Measurements from ENCODE around the gene PILRA.
"Not testable (repeated sequence)": the region's sequence is repeated elsewhere in the genome, so short reads cannot be mapped to it uniquely, and the experiment has no call there.

The PILRA gene

DNA sequence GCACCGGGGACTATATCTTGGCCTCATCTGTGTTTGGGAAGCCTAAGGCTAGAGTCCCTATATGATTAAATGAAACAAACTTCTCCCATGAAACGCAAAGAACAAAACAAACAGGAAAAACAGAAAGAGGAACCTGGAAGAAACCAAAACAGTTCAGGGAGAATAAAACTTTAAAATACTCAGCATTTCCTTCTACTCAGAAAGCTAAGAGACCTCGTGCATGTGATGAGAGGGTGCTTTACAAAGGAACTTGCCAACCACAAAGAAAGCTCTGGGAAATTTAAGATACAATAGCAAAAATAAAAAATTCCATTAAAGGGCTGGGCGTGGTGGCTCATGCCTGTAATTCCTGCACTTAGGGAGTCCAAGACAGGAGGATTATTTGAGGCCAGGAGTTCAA lies 6.9 kb downstream of the PILRA start:
- DNase-seq (ENCODE audit: low read depth): no peak

DNA sequence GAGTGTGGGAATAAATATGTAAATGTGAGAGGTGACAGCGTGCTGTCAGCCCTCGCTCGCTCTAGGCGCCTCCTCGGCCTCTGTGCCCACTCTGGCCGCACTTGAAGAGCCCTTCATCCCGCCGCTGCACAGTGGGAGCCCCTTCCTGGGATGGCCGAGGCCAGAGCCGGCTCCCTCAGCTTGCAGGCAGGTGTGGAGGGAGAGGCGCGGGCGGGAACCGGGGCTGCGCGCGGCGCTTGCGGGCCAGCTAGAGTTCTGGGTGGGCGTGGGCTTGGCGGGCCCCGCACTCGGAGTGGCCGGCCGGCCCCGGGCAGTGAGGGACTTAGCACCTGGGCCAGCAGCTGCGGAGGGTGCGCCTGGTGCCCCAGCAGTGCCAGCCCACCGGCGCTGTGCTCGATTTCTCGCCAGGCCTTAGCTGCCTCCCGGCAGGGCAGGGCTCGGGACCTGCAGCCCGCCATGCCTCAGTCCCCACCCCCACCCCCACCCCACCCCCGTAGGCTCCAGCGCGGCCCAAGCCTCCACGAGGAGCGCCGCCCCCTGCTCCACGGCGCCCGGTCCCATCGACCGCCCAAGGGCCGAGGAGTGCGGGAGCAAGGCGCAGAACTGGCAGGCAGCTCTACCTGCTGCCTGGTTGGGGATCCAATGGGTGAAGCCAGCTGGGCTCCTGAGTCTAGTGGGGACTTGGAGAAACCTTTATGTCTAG lies 8.4 kb downstream of the PILRA start:
- DNase-seq (ENCODE audit: low read depth): not testable (repeated sequence)

DNA sequence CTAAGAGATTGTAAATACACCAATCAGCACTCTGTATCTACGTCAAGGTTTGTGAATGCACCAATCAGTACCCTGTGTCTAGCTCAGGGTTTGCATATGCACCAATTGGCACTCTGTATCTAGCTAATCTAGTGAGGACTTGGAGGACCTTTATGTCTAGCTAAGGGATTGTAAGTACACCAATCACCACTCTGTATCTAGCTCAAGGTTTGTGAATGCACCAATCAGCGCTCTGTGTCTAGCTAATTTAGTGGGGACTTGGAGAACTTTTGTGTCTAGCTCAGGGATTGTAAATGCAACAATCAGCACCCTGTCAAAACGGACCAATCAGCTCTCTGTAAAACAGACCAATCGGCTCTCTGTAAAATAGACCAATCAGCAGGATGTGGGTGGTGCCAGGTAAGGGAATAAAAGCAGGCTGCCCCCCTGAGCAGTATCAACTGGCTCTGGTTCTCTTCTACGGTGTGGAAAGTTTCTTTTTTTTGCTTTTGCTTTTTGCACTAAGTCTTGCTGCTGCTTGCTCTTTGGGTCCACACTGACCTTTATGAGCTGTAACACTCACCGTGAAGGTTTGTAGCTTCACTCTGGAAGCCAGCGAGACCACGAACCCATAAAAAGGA lies 9.1 kb downstream of the PILRA start:
- not testable (repeated sequence) for DNase-seq (ENCODE audit: low read depth)

DNA sequence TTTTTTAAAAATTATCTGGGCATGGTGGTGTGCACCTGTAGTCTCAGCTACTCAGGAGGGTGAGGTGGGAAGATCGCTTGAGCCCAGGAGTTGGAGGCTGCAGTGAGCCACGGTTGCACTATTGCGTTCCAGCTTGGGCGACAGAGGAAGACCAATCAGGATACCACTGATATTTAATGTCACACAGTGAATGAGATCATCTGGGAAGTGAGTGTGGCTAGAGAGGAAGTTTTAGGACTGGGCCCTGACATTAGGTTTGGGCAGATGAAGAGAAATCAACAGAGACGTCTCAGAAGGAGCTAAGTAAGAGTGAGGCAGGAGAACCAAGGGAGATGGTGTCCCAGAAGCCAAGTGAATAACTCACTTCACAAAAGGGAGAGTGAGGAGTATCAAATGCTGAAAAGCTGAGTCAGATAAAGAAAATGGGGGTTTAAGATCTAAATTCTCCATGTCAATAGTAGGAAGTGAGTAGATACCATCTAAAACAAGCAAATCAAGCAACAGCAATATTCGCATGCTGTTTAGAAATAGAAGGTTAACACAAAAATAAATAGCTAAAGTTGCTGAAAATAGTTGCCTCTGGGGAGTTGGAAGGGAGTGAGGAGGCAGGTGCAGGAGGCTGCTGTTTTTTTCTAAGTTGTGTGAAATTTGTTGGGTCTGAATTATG lies 11.5 kb downstream of the PILRA start:
- no peak for DNase-seq (ENCODE audit: low read depth)

DNA sequence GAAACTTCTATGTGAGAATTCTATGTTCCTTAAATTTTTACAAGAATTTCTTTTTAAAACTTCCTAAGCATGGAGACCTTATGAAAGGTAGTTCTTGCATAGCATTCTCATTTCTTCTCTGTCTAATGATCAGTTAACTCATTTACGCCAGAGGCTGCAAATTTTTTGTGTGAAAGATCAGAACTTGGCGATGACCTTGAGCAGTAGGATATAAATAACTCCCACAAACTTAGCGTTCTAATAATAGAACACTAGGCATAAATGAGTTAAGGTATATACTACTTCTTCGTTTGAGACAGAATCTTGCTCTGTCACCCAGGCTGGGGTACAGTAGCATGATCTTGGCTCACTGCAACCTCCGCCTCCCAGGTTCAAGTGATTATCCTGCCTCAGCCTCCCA lies 13.7 kb downstream of the PILRA start:
- no peak for DNase-seq (ENCODE audit: low read depth)

DNA sequence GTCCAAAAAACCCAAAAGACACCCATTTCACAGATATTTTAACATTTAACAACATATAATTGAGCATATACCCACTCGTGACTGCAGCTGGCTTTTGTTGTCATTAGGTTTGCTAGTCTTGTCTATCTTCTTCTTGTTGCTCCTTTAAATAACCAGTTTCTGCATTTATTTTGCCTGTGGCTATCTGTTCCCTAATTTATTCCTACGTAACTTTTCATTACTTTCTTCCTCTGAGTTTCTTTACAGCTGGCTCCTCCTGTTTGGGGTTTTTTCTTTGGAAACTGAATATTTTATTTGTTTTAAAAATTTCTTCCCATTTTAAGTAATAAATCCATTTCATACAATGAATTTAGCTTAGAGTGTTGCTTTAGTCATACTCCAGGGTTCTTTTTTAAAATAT lies 14.4 kb downstream of the PILRA start:
- DNase-seq (ENCODE audit: low read depth): no peak

DNA sequence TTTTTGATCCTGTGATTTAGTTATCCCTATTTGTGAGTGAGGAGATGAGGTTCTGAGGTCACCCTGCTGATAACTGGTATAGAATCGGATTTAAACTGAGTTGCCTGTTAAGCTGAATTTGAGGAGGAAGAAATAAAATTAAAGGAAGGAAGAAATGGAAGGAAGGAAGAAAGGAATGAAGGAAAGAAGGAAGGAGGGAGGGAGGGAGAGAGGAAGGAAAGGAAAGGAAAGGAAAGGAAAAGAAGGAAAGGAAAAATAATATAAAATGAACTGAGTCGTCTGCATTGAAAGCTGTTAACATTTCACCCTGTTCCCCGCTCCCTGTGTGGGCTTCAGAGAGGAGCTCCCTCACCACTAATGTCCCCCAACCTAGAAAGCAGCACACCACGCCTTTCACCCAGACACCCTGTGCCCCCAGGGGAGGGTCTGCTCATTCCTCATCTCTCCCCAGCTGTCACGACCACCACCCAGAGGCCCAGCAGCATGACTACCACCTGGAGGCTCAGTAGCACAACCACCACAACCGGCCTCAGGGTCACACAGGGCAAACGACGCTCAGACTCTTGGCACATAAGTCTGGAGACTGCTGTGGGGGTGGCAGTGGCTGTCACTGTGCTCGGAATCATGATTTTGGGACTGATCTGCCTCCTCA lies 16.3 kb downstream of the PILRA start:
- no peak for DNase-seq (ENCODE audit: low read depth)

DNA sequence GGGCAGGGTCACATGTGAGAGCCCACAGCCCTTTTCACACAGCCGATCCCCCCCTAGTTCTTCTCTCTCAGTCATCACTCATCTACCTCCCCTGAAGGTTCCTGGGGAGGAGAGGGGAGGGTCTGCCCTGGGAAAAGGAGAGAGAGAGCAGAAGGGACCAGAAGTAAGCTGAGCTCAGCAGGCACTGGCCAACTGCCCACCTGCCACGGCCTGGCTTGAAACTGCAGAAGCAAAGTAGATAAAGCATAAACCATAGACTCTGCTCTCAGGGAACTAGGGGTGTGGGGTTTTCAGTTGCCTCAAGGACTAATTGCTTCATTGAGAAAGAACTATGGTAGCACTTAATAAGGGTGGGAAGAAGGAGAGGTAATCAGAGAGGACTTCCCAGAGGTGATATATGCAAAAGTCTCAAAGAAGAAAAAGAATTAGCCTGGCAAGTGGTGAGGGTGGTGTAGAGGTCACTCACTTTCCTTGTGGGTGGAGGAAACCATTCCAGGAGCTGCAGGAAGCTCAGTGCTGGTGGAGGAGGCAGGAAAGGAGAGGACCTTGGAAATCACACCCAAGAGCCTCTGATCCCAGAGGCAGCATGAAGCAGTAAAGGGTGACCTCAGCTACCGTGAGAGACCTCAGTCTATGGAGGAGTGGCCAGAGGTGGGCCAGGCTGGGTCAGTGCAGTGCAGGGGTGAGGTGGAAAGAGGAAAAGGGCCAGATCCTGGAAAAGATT lies 17.2 kb downstream of the PILRA start:
- no peak for DNase-seq (ENCODE audit: low read depth)

DNA sequence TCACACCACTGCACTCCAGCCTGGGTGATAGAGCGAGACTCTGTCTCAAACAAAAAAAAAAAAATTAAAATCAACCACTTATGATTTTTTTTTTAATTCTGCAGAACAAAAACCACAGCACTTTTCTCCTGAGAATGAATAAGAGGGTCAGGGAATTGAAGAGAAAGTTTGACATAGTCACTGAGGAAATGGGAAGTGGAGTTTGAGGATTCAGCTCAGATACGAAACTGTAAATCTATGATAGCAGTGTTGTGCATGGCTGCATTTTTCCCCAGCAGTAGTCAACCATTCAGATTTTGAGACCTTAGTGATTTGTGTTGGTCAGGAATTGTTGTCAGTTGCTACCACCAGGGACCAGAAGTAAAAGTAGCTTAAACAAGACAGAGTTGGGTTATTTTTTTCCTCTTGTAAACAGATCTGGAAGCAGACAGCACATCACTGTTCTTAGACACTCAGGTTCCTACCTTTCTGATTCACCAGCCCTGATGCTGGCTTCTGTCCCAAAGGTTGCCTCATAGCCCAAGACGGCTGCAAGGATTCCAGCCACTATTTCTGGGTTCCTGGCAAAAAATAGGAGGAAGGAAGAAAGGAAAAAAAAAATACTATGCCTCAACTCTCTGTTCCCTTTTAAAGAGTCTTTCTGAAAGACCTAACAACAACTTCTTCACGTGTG lies 20.1 kb downstream of the PILRA start:
- no peak for DNase-seq (ENCODE audit: low read depth)

DNA sequence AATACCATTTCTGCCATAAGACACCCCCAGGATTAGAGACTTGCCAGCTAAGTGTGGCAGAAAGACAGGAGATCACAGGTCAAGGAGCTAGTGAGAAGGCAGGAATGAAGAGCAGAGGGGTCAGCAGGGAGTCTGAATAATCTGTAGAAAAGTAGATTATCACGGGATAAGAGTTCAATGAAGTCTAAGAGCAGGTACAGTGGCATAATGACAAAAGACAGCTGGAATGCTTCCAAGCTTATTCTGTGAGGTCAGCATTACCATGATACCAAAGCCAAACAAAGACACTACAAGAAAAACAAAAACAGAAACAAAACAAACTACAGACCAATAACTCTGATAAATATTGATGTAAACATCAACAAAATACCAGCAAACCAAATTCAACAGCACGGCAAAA lies 20.8 kb downstream of the PILRA start:
- DNase-seq (ENCODE audit: low read depth): no peak

DNA sequence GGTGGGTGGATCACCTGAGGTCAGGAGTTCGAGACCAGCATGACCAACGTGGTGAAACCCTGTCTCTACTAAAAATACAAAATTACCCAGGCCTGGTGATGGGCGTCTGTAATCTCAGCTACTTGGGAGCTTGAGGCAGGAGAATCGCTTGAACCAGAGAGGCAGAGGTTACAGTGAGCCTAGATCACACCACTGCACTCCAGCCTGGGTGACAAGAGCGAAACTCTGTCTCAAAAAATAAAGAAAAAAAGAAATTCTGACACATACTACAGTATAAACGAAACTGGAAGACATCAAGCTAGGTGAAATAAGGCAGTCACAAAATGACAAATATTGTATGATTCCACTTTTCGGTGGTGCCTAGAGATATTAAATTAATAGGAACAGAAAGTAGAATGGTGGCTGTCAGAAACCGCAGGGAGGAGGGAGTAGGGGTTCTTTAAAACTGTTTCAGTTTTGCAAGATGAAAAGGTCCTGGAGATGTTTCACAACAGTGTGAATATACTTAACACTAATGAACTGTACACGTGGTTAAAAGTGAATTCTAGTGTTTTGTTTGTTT lies 23.2 kb downstream of the PILRA start:
- no peak for DNase-seq (ENCODE audit: low read depth)

DNA sequence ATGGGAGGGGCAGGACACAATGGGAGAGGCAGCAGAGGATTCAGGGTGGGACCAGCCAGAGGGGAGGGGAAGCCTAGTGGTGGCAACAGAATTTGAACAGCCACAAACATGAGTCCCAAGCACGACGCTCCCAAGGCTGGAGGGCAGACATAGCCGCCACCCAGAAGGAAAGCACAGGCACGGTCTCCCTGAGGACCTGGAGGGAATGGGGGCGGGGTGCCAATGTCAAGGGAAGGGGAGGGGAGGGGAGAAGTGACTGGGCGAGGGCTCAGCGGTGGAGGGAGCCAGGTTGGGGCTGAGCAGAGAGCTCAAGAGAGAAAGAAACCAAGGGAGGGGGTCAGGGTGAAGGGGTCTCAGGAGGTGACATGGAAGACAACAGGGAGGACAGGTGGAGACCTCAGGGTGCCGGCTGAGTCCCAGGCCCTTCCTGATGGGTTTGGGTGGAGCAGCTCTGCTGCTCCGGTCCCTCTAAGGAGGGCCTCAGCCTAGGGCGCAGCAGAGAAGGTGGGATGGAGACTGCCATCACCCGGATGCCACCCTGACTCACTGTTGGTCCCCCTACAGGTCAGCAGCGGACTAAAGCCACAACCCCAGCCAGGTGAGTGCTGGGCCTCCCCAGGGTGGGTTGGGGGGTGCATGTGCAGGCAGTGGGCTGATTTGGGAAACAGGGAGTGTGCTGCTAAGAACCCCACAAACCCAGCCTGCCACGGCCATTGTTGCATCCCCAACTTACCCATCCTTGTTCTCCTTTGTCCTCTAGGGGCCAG lies 24.2 kb downstream of the PILRA start:
- no peak for DNase-seq (ENCODE audit: low read depth)

DNA sequence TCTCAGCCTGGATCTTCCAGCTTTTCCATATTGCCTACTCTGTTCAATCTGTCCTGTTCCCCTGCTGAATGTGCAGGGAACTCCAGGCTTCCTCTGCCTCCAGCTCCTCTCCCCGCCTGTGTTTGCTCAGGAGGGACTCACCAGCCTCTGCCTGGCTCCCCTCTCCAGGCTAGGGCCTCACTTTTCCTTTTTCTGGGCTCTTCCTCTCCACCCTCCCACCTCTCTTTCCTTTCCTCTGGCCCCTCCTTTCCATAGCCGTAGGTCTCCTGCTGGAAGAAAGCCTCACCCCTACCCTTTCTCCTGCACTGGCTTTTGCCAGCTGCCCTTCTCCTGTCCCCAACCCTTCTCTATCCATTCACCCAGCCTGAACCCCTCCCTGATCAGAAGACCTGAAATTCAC lies 25.0 kb downstream of the PILRA start:
- no peak for DNase-seq (ENCODE audit: low read depth)

DNA sequence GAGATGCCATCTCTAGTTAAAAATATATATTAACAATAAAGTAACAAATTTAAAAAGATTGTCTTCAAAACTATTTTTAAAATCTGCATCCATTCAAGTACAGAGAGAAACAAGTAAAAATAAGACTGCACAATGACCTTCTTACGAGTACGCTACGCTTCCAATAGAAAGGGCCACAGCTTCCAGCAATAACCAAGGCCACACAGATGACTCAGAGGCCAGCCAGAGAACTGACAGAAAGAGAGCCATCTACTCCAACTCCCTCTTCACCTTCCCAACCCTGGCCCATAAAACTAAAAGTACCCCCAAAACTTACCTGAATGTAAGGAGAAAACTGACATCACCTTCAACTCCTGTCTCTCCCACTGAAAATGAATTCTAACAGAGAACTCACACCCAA lies 26.8 kb downstream of the PILRA start:
- no peak for DNase-seq (ENCODE audit: low read depth)

DNA sequence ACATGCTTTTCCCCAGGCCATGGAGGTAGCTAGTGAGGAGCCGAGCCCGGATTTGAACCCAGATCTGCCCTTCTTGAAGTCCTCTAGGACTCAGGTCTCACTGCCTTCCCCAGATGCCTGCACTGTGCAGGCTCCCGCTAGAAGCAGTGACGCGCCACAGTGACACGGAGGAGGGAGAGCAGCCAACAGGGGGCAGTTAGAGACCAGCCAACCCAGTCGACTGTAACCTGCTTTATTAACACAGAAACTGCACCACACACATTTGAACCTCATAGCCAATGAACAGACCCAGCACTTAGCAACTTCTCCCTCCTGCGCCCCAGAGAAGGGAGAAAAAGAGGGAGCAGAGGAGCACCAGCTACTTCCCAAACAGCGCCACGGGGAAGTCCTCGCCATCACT lies 27.4 kb downstream of the PILRA start:
- DNase-seq (ENCODE audit: low read depth): no peak

DNA sequence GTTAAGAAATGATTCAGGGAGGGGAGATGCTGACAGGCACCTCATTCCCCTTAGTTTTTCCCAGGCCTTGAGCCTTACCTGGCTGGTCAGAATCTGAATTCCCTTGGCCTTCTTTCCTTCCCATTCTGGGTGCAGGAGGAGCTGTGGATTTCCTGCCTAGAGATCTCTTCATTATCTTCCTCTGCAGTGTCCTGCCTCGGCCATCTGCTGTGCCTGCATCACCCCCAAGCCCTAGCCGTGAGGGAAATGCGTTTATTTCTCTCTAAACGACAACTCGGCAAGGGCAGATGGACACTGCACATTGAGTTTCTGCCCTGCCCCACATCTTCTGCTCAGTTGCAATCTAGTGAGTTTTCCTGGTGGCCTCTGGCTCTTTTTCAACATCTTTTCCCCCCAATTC lies 28.5 kb downstream of the PILRA start:
- DNase-seq (ENCODE audit: low read depth): no peak

DNA sequence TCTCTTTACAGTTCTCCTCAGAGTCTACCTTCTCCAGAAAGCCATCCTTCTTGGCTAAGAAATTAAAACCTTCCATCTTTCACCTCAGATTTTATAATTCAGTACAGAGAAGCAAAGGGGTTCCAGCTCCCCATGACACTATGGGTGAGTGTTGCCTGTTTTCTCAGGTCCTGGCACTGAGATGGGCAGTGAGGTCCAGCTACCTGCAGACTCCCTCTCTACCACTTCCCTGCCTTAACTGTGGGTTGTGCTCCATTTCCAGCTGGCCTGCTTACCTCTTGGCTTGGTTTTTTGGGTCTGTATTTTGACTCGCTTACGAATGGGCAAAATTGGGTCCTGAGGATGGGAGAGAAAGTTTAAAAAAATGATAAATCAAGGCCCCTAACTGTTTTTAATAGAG lies 29.0 kb downstream of the PILRA start:
- DNase-seq (ENCODE audit: low read depth): no peak

DNA sequence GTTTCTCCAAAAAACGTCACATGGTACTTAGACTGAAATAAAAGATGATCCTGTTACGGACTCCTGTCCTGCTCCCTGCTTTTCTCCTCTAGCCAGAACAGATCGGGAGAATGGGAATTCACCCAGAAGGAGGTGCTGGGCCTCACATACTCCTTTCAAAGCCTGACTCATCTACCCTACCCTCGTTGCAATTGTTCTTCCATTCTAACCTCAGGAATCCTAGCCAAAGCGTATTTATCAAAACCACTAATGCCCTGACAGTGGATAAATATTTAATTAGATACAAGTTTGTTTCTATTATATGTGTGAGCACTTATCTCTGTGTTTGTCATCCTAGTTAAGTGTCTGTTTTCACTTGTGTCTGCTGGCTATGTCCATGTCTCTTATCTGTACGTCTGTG lies 33.5 kb downstream of the PILRA start:
- DNase-seq (ENCODE audit: low read depth): no peak

DNA sequence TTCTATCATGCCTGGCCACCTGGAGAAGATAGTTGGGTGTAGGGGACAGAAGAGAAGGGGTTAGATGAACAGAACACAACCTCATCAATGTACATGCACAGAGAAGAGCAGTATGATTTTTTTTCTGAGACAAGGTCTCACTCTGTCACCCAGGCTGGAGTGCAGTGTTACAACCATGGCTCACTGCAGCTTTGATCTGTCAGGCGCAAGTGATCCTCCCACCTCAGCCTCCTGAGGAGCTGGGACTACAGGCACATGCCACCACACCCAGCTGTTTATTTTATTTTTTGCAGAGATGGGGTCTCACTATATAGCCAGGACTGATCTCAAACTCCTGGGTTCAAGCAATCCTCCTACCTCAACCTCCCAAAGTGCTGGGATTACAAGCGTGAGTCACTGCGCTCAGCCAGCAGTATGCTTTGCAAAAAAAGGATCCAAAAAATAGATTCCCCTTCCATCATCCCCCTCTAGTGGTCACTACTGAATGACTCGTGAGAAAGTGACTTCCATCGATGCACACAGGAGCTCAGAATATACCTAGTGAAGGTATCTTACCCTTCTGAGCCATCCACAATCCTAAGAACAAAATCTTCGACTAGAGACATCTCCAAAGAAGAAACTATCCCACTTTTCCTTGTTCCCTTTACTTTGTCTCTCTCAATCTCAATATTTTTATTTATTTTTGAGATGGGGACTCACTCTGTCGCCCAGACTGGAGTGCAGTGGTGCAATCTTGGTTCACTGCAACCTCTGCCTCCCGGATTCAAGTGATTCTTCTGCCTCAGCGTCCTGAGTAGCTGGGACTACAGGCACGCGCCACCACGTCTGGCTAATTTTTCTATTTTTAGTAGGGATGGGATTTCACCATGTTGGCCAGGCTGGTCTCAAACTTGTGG lies 34.2 kb downstream of the PILRA start:
- no peak for DNase-seq (ENCODE audit: low read depth)

DNA sequence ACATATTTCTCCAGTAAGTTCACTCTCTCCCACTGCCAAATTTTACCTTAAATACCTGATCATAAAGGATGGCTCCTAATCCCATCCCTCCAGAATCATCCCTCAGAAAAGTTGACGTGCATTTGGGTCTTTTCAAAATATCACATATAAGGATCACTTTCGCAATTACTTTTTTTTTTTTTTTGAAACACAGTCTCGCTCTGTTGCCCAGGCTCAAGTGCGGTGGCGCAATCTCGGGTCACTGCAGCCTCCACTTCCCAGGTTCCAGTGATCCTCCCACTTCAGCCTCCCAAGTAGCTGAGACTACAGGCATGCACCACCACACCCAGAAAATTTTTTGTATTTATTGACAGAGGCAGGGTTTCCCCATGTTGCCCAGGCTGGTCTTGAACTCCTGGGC lies 37.8 kb downstream of the PILRA start:
- no peak for DNase-seq (ENCODE audit: low read depth)

All from activated T-cell treated with anti-CD3 and anti-CD28 coated beads for 48 hours (primary cell).